ENCODE results near the gene IRF8.

- TF ChIP-seq CTCF (IDR thresholded peaks at IDR 0.05; ENCODE audit: low read depth, low read length): no peak
- TF ChIP-seq EZH2phosphoT487 (IDR thresholded peaks at IDR 0.05; ENCODE audit: low read depth): no peak
These were observed 22.1 kb downstream of the IRF8 start for GRCh38 chr16:85921026-85921425.

All from OCI-LY3 (cell line).